ENCODE data around the gene GHR.
"Not testable (repeated sequence)": the region's sequence is repeated elsewhere in the genome, so short reads cannot be mapped to it uniquely, and the experiment has no call there.

DNA sequence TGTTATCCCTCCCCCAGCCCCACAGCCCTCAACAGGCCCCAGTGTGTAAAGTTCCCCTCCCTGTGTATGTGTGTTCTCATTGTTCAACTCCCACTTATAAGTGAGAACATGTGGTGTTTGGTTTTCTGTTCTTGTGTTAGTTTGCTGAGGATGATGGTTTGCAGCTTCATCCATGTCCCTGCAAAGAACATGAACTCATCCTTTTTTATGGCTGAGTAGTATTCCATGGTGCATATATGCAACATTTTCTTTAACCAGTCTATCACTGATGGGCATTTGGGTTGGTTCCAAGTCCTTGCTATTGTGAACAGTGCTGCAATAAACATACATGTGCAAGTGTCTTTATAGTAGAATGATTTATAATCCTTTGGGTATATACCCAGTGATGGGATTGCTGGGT, 261.8 kb downstream of the GHR start:
- TF ChIP-seq, protein P1, sequence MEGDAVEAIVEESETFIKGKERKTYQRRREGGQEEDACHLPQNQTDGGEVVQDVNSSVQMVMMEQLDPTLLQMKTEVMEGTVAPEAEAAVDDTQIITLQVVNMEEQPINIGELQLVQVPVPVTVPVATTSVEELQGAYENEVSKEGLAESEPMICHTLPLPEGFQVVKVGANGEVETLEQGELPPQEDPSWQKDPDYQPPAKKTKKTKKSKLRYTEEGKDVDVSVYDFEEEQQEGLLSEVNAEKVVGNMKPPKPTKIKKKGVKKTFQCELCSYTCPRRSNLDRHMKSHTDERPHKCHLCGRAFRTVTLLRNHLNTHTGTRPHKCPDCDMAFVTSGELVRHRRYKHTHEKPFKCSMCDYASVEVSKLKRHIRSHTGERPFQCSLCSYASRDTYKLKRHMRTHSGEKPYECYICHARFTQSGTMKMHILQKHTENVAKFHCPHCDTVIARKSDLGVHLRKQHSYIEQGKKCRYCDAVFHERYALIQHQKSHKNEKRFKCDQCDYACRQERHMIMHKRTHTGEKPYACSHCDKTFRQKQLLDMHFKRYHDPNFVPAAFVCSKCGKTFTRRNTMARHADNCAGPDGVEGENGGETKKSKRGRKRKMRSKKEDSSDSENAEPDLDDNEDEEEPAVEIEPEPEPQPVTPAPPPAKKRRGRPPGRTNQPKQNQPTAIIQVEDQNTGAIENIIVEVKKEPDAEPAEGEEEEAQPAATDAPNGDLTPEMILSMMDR (IDR thresholded peaks at IDR 0.05 in 4 of 5, conservative IDR thresholded peaks at IDR 0.05 in 1 of 5), result not testable (repeated sequence)
- not testable (repeated sequence) for TF ChIP-seq POLR2A (IDR thresholded peaks at IDR 0.05)
